Smooth muscle cell (in vitro differentiated cells): Measurements from ENCODE around the gene BTBD8. TPM values are rescaled to one million over a fixed set of nuclear protein-coding genes. Genes with fewer than 3 reads are reported as not detected.

ENCODE experiments used
- DNase-seq: peaks from one replicate; lab custom pipeline; 2025; ENCODE audit not compliant: unreplicated experiment; lab: John Stamatoyannopoulos, UW
- H2AFZ ChIP-seq: fragments of 200-600 bp; sonication (generic); 2 replicates; pipeline ENCODE4 v1.6.0; 2016; ENCODE audit warnings: antibody characterized with exemption, low read depth, mild to moderate bottlenecking
- H3F3A ChIP-seq: fragments of 200-600 bp; sonication (generic); 2 replicates; pipeline ENCODE4 v1.6.0; 2017; ENCODE audit warnings: antibody characterized with exemption, low read depth
- H3K27ac ChIP-seq: fragments of 200-600 bp; sonication (generic); 2 replicates; pipeline ENCODE4 v1.5.1; 2016; ENCODE audit warnings: low read depth, mild to moderate bottlenecking
- H3K27me3 ChIP-seq: fragments of 200-600 bp; sonication (generic); 2 replicates; pipeline ENCODE4 v1.6.1; 2016; ENCODE audit warnings: low read depth, mild to moderate bottlenecking
- H3K36me3 ChIP-seq: fragments of 200-600 bp; sonication (generic); 2 replicates; pipeline ENCODE4 v1.5.1; 2016; ENCODE audit warnings: low read depth
- H3K4me1 ChIP-seq: fragments of 200-600 bp; sonication (generic); 2 replicates; pipeline ENCODE4 v1.5.1; 2016; ENCODE audit warnings: low read depth
- H3K4me2 ChIP-seq: fragments of 200-600 bp; sonication (generic); 2 replicates; pipeline ENCODE4 v1.6.0; 2016; ENCODE audit warnings: mild to moderate bottlenecking
- H3K4me3 ChIP-seq: fragments of 200-600 bp; sonication (generic); 2 replicates; pipeline ENCODE4 v1.5.1; 2016; ENCODE audit warnings: mild to moderate bottlenecking
- H3K79me2 ChIP-seq: fragments of 200-600 bp; sonication (generic); 2 replicates; pipeline ENCODE4 v1.6.0; 2016; ENCODE audit warnings: low read depth, mild to moderate bottlenecking
- H3K9ac ChIP-seq: fragments of 200-600 bp; sonication (generic); 2 replicates; pipeline ENCODE4 v1.6.0; 2016; ENCODE audit warnings: low read depth
- H3K9me3 ChIP-seq: fragments of 200-600 bp; sonication (generic); replicated peaks from 2 replicates; pipeline ENCODE4 v1.5.1; 2016; ENCODE audit warnings: low read depth
- H4K20me1 ChIP-seq: fragments of 200-600 bp; sonication (generic); 2 replicates; pipeline ENCODE4 v1.6.0; 2016; ENCODE audit warnings: low read depth
- CTCF ChIP-seq: fragments of 200-600 bp; sonication (generic); IDR thresholded peaks from 2 replicates; pipeline ENCODE4 v1.5.1; 2017; ENCODE audit warnings: borderline replicate concordance, mild to moderate bottlenecking, antibody characterized with exemption; ENCODE audit not compliant: insufficient read depth, poor library complexity, severe bottlenecking
- WGBS: methylation state at CpG from one replicate; pipeline ENCODE4 v1.1.7; 2016; ENCODE audit warnings: low lambda C conversion rate; 5-methylcytosine and 5-hydroxymethylcytosine counted together
- polyA plus RNA-seq: library from polyadenylated mRNA; unstranded; fragments of >200 nt; fragmentation: Nextera tagmentation; extraction: Ambion mirVana; gene quantifications from 2 replicates; pipeline ENCODE4 v1.2.1, GENCODE V29; 2016
- total RNA-seq: library from RNA; depleted of rRNA; stranded (reverse); fragments of >200 nt; gene quantifications from 2 replicates; pipeline ENCODE4 v1.2.3, GENCODE V29; 2014

Gene BTBD8
- total and polyA plus RNA-seq, 2 experiments from 2014 or later, result 1.6 to 4.9 TPM

- Histone ChIP-seq H2AFZ (no peak overlapping the region), H3F3A (no peaks in the 10 kb centered on the region), H3K36me3 (no peaks in the 10 kb centered on the region), H3K4me2 (no peak overlapping the region), H3K4me3 (no peak overlapping the region), H3K27me3 (no peaks in the 10 kb centered on the region), H3K9ac (no peak overlapping the region), H3K27ac (no peak overlapping the region), H3K4me1 (no peaks in the 10 kb centered on the region), H3K79me2 (no peaks in the 10 kb centered on the region), H4K20me1 (no peaks in the 10 kb centered on the region), H3K9me3 (no peaks in the 10 kb centered on the region)
- WGBS, result 84% methylated on average over 7 of the region's 7 CpGs
- no peak for TF ChIP-seq CTCF
- no peak for DNase-seq
Measured at GRCh38 chr1:92188436-92189255, 108.5 kb downstream of the BTBD8 start.

DNA sequence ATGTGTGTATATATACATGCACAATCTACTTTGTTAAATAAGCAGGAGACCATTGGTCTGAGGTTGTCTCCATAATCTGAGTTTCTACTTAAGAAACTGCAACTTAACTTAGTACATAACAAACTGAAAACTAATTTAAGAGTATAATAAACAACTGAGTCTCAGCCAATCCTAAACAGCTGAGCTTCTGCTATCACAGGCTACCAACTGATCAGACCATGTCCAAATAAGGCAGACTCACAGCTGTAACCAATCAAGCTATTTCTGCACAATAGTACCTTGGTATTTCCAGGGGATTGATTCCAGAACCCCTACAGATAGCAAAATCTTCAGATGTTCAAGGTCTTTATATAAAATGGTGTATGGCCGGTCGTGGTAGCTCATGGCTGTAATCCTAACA is 111.6 kb downstream of the BTBD8 start:
- WGBS, result 89% methylated on average over 2 of the region's 2 CpGs
- Histone ChIP-seq H3K27ac (no peak overlapping the region), H3K4me1 (no peaks in the 10 kb centered on the region), H3K4me2 (no peak overlapping the region), H4K20me1 (no peaks in the 10 kb centered on the region), H3K9ac (no peak overlapping the region), H2AFZ (no peak overlapping the region), H3K79me2 (no peaks in the 10 kb centered on the region), H3K9me3 (no peaks in the 10 kb centered on the region), H3K27me3 (no peaks in the 10 kb centered on the region), H3K36me3 (no peaks in the 10 kb centered on the region), H3K4me3 (no peak overlapping the region), H3F3A (no peaks in the 10 kb centered on the region)
- TF ChIP-seq CTCF, result no peak
- no peak for DNase-seq

- Histone ChIP-seq H4K20me1 (no peaks in the 10 kb centered on the region), H3K27ac (no peak overlapping the region), H3K4me1 (no peaks in the 10 kb centered on the region), H2AFZ (no peak overlapping the region), H3K4me2 (no peak overlapping the region), H3K36me3 (no peaks in the 10 kb centered on the region), H3K27me3 (no peaks in the 10 kb centered on the region), H3K79me2 (no peaks in the 10 kb centered on the region), H3K9me3 (no peaks in the 10 kb centered on the region), H3F3A (no peaks in the 10 kb centered on the region), H3K9ac (no peak overlapping the region), H3K4me3 (no peak overlapping the region)
- TF ChIP-seq CTCF, result no peak
- DNase-seq, result no peak
- WGBS, result 93% methylated on average over 9 of the region's 9 CpGs
Measured at GRCh38 chr1:92192246-92192645, 112.1 kb downstream of the BTBD8 start.

- H3K36me3 ChIP-seq, result no peaks in the 10 kb centered on the region
- no peak overlapping the region for H3K9ac ChIP-seq
- no peaks in the 10 kb centered on the region for H3K27me3 ChIP-seq
- H3K27ac ChIP-seq, result no peak overlapping the region
- H3K79me2 ChIP-seq, result no peaks in the 10 kb centered on the region
- no peak for TF ChIP-seq CTCF
- no peak overlapping the region for H3K4me3 ChIP-seq
- H3K4me2 ChIP-seq, result no peak overlapping the region
- no peaks in the 10 kb centered on the region for H4K20me1 ChIP-seq
- H3F3A ChIP-seq, result no peaks in the 10 kb centered on the region
- H3K9me3 ChIP-seq, result no peaks in the 10 kb centered on the region
- DNase-seq, result no peak
- H2AFZ ChIP-seq, result no peak overlapping the region
- 83% methylated on average over 1 of the region's 1 CpG for WGBS
- H3K4me1 ChIP-seq, result no peaks in the 10 kb centered on the region
Measured at GRCh38 chr1:92194511-92194910, 114.4 kb downstream of the BTBD8 start.
